HepG2 (cell line): ENCODE data around the gene RAB8A. TPM values are rescaled to one million over a fixed set of nuclear protein-coding genes. Genes with fewer than 3 reads are reported as not detected.

ENCODE experiments used
- ATAC-seq: fragments of 200-7000 bp; cut with Tn5 transposase; 3 replicates; pipeline ENCODE4 v1.9.1; 2020; ENCODE audit warnings: mild to moderate bottlenecking, moderate library complexity
- BruUV-seq: library from RNA; stranded (reverse); fragments of 400-500 nt; replicated peaks from 2 replicates; lab custom pipeline; 2021; lab: Mats Ljungman, UMichigan
- CTCF ChIA-PET: fragments of 300-600 bp; formaldehyde crosslinking; extraction: SDS; loops from one replicate; lab custom pipeline; 2021; ENCODE audit warnings: low total read pairs, inconsistent platforms, low intra/inter-chr PET ratio; lab: Yijun Ruan, JAX
- POLR2A ChIA-PET: fragments of 350-600 bp; sonication (Branson Sonifier 250); formaldehyde crosslinking; loops from one replicate; lab custom pipeline; 2020; ENCODE audit warnings: antibody characterized with exemption, inconsistent platforms; lab: Yijun Ruan, JAX
- DNase-seq: peaks from one replicate; pipeline ENCODE4 v3.0.0-alpha.2; 2015; ENCODE audit warnings: low spot score
- FAIRE-seq: peaks from 3 replicates; lab custom pipeline; 2011; peaks lifted over from hg19 to GRCh38; lab: Jason Lieb, UNC
- H2AFZ ChIP-seq: one replicate; pipeline ENCODE4 v1.6.1; 2011; ENCODE audit warnings: low read length, inconsistent platforms
- H3K27ac ChIP-seq: fragments of 300-600 bp; 3 replicates; pipeline ENCODE4 v1.8.0; 2011; ENCODE audit warnings: mixed run types, mild to moderate bottlenecking, mixed read lengths, low read length, inconsistent platforms; ENCODE audit not compliant: insufficient read depth; ENCODE audit errors: extremely low read length
- H3K27me3 ChIP-seq, 2 experiments: fragments of 200-600 bp in 1 of 2; 2 replicates in 1 of 2; 3 replicates in 1 of 2; pipeline versions ENCODE4 v1.6.0 to v1.8.0; 2011; ENCODE audit warnings: low read length in 2 of 2, mild to moderate bottlenecking in 2 of 2, moderate library complexity in 2 of 2, inconsistent platforms in 1 of 2; ENCODE audit not compliant: insufficient read depth in 2 of 2, control insufficient read depth in 1 of 2
- H3K36me3 ChIP-seq, 2 experiments: fragments of 200-600 bp in 1 of 2; replicated peaks in 1 of 2; 2 replicates in 1 of 2; 3 replicates in 1 of 2; pipeline versions ENCODE4 v1.5.1 to v1.8.0; 2011; ENCODE audit warnings: low read length in 2 of 2, inconsistent platforms in 1 of 2; ENCODE audit not compliant: insufficient read depth in 2 of 2, control insufficient read depth in 1 of 2
- H3K4me1 ChIP-seq: 2 replicates; pipeline ENCODE4 v1.5.1; 2012; ENCODE audit warnings: low read length, inconsistent platforms; ENCODE audit not compliant: insufficient read depth
- H3K4me2 ChIP-seq: 2 replicates; pipeline ENCODE4 v1.6.0; 2011; ENCODE audit warnings: low read depth, low read length, inconsistent platforms
- H3K4me3 ChIP-seq, 3 experiments: fragments of 200-600 bp in 1 of 3; sonication (generic), shearing (Covaris generic) in 1 of 3; replicated peaks in 1 of 3; 2 replicates each; pipeline ENCODE4 v1.5.1; 2011 to 2016; ENCODE audit warnings: low read length in 3 of 3, inconsistent platforms in 2 of 3, low read depth in 2 of 3, mild to moderate bottlenecking in 2 of 3, control low read depth in 1 of 3, mixed read lengths in 1 of 3; ENCODE audit not compliant: insufficient read depth in 1 of 3
- H3K79me2 ChIP-seq: one replicate; pipeline ENCODE4 v1.6.1; 2011; ENCODE audit warnings: low read length, inconsistent platforms; ENCODE audit not compliant: insufficient read depth
- H3K9ac ChIP-seq: 2 replicates; pipeline ENCODE4 v1.6.0; 2011; ENCODE audit warnings: mild to moderate bottlenecking, low read depth, low read length, inconsistent platforms; ENCODE audit not compliant: insufficient read depth
- H3K9me3 ChIP-seq: 2 replicates; pipeline ENCODE4 v1.5.1; 2012; ENCODE audit warnings: mild to moderate bottlenecking, low read length
- H4K20me1 ChIP-seq: 2 replicates; pipeline ENCODE4 v1.6.0; 2011; ENCODE audit warnings: inconsistent platforms, mild to moderate bottlenecking, low read length, moderate library complexity; ENCODE audit not compliant: insufficient read depth
- BHLHE40 ChIP-seq: IDR thresholded peaks from 2 replicates; pipeline ENCODE4 v1.6.1; 2011; ENCODE audit warnings: low read length, improper control_type of control experiment
- DR1 ChIP-seq: sonication (generic); formaldehyde crosslinking; IDR thresholded peaks from 2 replicates; pipeline ENCODE4 v1.8.0; 2021; ENCODE audit warnings: mild to moderate bottlenecking, missing genetic modification reagents, inconsistent platforms
- HNRNPK ChIP-seq: fragments of 200-400 bp; formaldehyde crosslinking; IDR thresholded peaks from 2 replicates; pipeline ENCODE4 v1.6.1; 2018; ENCODE audit warnings: low read length, low read depth, moderate library complexity, mild to moderate bottlenecking; ENCODE audit not compliant: poor library complexity, severe bottlenecking
- KLF12 ChIP-seq: sonication (generic); formaldehyde crosslinking; IDR thresholded peaks from 2 replicates; pipeline ENCODE4 v1.4.0; 2020; ENCODE audit warnings: missing genetic modification reagents, borderline replicate concordance
- MEIS1 ChIP-seq: sonication (generic); formaldehyde crosslinking; IDR thresholded peaks from 2 replicates; pipeline ENCODE4 v1.9.0; 2021; ENCODE audit warnings: mild to moderate bottlenecking, missing genetic modification reagents, moderate library complexity, borderline replicate concordance
- PHF20 ChIP-seq: sonication (generic); formaldehyde crosslinking; IDR thresholded peaks from 2 replicates; pipeline ENCODE4 v1.5.0; 2020; ENCODE audit warnings: mild to moderate bottlenecking, missing genetic modification reagents
- POLR2AphosphoS5 ChIP-seq: IDR thresholded peaks from 2 replicates; pipeline ENCODE4 v1.6.1; 2012; ENCODE audit warnings: low read depth, low read length
- RORA ChIP-seq: sonication (generic); formaldehyde crosslinking; IDR thresholded peaks from 2 replicates; pipeline ENCODE4 v1.5.0; 2020; ENCODE audit warnings: mild to moderate bottlenecking, missing genetic modification reagents, moderate library complexity
- SNAI1 ChIP-seq: sonication (generic); formaldehyde crosslinking; IDR thresholded peaks from 2 replicates; pipeline ENCODE4 v1.5.0; 2020; ENCODE audit warnings: mild to moderate bottlenecking, missing genetic modification reagents, borderline replicate concordance
- YEATS2 ChIP-seq: sonication (generic); formaldehyde crosslinking; IDR thresholded peaks from 2 replicates; pipeline ENCODE4 v1.4.0; 2020; ENCODE audit warnings: missing genetic modification reagents, borderline replicate concordance
- ZNF510 ChIP-seq: sonication (generic); formaldehyde crosslinking; IDR thresholded peaks from 2 replicates; pipeline ENCODE4 v1.4.0; 2020; ENCODE audit warnings: low read depth, mild to moderate bottlenecking, missing genetic modification reagents
- ZNF569 ChIP-seq: sonication (generic); formaldehyde crosslinking; IDR thresholded peaks from 2 replicates; pipeline ENCODE4 v1.5.0; 2020; ENCODE audit warnings: mild to moderate bottlenecking, missing genetic modification reagents, moderate library complexity, borderline replicate concordance
- ZNF781 ChIP-seq: sonication (generic); formaldehyde crosslinking; IDR thresholded peaks from 2 replicates; pipeline ENCODE4 v1.5.1; 2020; ENCODE audit warnings: borderline replicate concordance, mild to moderate bottlenecking, missing genetic modification reagents; ENCODE audit errors: not compliant biosample characterization
- WGBS: methylation state at CpG from one replicate; pipeline ENCODE4 v1.1.6; 2017; ENCODE audit warnings: low lambda C conversion rate; 5-methylcytosine and 5-hydroxymethylcytosine counted together
- in situ Hi-C: cut with HindIII; loops from 2 replicates; pipeline ENCODE4 v1.10.0; 2017; ENCODE audit warnings: low pct_unique_long_range_greater_than_20kb; ENCODE audit not compliant: extremely low pct_ligation_motif_present
- intact Hi-C: fragments of 100-400 bp; cut with micrococcal nuclease; formaldehyde crosslinking; loops from one replicate; pipeline ENCODE4 v1.10.0; 2022; ENCODE audit not compliant: unreplicated experiment
- polyA plus RNA-seq, 8 experiments: library from polyadenylated mRNA; depleted of rRNA in 3 of 8; stranded (reverse) in 7 of 8; unstranded in 1 of 8; fragments of >200 nt; fragmentation: Illumina TruSeq in 4 of 8; extraction: Trizol in 4 of 8; gene quantifications; 2 replicates each; pipeline versions ENCODE4 v1.2.1 to v1.2.3, GENCODE V29; 2011 to 2016; ENCODE audit warnings: low read depth in 4 of 8, missing spikeins in 1 of 8, mixed read lengths in 1 of 8; ENCODE audit not compliant: insufficient read depth in 1 of 8
- total RNA-seq, 5 experiments: library from RNA; depleted of rRNA; stranded (reverse); fragments of >200 nt; fragmentation: Illumina TruSeq; extraction: Trizol; gene quantifications; 2 replicates each; pipeline ENCODE4 v1.2.3, GENCODE V29; 2016; ENCODE audit warnings: low read depth in 1 of 5
- TF ChIP-seq, protein P1 (sequence below): sonication (generic); formaldehyde crosslinking; IDR thresholded peaks from 2 replicates; pipeline ENCODE4 v1.8.0; 2022; ENCODE audit warnings: missing genetic modification reagents, mild to moderate bottlenecking, borderline replicate concordance
- TF ChIP-seq, protein P2 (sequence below): sonication (generic); formaldehyde crosslinking; IDR thresholded peaks from 2 replicates; pipeline ENCODE4 v1.5.0; 2020; ENCODE audit warnings: missing genetic modification reagents, mild to moderate bottlenecking, borderline replicate concordance
- TF ChIP-seq, protein P3 (sequence below): sonication (generic); formaldehyde crosslinking; IDR thresholded peaks from 2 replicates; pipeline ENCODE4 v1.4.0; 2020; ENCODE audit warnings: missing genetic modification reagents, mild to moderate bottlenecking, borderline replicate concordance

RAB8A gene
- total and polyA plus RNA-seq, 2 of the 13 experiments (the other 11 are each of a cell fraction or from before 2014, with no cell fraction given) = 36.7 to 45.0 TPM

DNA sequence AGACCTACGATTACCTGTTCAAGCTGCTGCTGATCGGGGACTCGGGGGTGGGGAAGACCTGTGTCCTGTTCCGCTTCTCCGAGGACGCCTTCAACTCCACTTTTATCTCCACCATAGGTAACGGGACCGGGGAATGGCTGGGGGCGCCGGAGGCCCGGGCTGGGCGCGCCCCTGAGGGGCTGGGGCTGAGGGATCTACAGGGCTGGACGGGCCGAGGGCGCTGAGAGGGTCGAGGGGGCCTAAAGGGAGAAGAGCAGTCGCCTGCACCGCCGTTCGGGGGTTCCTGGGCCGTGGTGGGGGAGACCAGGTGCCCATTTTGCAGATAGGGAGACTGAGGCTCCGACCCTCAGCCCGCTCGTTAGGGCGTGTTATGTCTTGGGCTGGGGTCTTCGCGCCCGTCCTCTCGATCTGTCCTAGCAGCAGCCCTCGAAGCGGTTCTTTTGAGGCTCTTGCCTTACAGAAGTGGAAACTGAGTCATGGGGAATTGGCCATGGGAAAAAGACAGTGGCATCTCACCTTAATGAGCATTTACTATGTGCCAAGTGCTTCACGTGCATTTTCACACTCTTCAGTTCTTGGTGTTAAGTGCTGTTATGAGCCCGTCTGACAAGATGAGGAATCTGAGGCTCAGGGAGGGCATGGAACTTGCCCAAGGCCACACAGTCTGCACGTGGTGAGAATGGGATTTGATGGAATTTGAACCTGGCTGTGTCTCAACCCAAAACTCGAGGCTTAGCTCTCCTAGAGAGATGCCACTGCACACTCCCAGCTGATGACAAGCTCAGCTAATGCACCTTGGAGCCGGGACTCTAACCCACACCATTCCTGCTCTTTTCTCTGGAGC lies 442 bp downstream of the RAB8A start (continued):
- TF ChIP-seq ZNF781 (CRISPR knock-in tag) = no peak
- TF ChIP-seq POLR2AphosphoS5 = peak; percentile 82; the same call in 1 of the 2 replicates
- TF ChIP-seq, protein P1, sequence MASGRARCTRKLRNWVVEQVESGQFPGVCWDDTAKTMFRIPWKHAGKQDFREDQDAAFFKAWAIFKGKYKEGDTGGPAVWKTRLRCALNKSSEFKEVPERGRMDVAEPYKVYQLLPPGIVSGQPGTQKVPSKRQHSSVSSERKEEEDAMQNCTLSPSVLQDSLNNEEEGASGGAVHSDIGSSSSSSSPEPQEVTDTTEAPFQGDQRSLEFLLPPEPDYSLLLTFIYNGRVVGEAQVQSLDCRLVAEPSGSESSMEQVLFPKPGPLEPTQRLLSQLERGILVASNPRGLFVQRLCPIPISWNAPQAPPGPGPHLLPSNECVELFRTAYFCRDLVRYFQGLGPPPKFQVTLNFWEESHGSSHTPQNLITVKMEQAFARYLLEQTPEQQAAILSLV (CRISPR knock-in tag) = 0 out of 2 replicates have a peak, but pooled peaks have one; percentile 4
- TF ChIP-seq PHF20 (CRISPR knock-in tag) = peak; percentile 8; the same call in 1 of the 2 replicates
- no peak for TF ChIP-seq MEIS1 (CRISPR knock-in tag)
- TF ChIP-seq BHLHE40 = peak; percentile 23; the same call in 1 of the 2 replicates
- TF ChIP-seq YEATS2 (CRISPR knock-in tag) = no peak
- TF ChIP-seq, protein P2, sequence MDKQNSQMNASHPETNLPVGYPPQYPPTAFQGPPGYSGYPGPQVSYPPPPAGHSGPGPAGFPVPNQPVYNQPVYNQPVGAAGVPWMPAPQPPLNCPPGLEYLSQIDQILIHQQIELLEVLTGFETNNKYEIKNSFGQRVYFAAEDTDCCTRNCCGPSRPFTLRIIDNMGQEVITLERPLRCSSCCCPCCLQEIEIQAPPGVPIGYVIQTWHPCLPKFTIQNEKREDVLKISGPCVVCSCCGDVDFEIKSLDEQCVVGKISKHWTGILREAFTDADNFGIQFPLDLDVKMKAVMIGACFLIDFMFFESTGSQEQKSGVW = no peak
- TF ChIP-seq ZNF569 (CRISPR knock-in tag) = no peak

DNA sequence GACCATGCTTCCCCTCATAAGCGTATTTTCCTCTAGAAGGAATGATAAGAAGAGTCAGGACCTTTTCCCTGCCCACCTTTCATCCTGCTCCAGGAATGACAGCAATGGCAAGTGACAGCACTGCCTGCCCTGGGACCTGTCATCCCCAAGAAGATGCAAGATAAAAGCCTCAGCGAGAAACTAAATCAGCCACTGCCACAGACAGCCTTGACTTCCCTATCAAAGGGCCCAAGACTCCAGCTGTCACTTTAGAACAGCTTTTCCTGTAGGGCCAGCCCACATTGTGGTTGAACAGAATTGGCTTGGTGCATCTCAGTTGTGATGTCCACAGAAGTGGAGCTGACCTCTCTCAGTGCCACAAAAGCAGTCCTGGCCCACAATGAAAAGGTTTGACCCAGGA lies 1.1 kb downstream of the RAB8A start:
- ChIA-PET CTCF (no interaction called here), POLR2A (interaction anchor here (0.8 kb wide), 1 partner anchor 42 kb away, joined by 5 read pairs; no protein-coding TSS in a partner anchor)
- peaks cover 40% of the 10 kb centered on the region for H3K79me2 ChIP-seq
- peak overlapping the region; percentile 77 for H3K27ac ChIP-seq
- peak overlapping the region; percentile 93; the same call in 1 of the 2 replicates for H3K9ac ChIP-seq
- H3K36me3 ChIP-seq = peaks cover under 1 to 5% of the 10 kb centered on the region in 2 experiments; a peak in 4 of 5 replicates
- no peaks in the 10 kb centered on the region; a peak in 1 of 5 replicates for H3K27me3 ChIP-seq
- intact Hi-C loops (no loop called here), in situ Hi-C loops (no loop called here)
- BruUV-seq = no TSS peak
- H3K4me2 ChIP-seq = peak overlapping the region; percentile 96
- ATAC-seq = no peak
- peak overlapping the region; percentile 94 to 95 (median 95); a peak in 5 of 6 replicates for H3K4me3 ChIP-seq
- no peak for DNase-seq
- H2AFZ ChIP-seq = no peak overlapping the region
- WGBS = 77% methylated on average over 2 of the region's 2 CpGs
- no peaks in the 10 kb centered on the region for H3K9me3 ChIP-seq
- FAIRE-seq = no peak
- H4K20me1 ChIP-seq = peaks cover 5% of the 10 kb centered on the region; the same call in 1 of the 2 replicates
- peaks cover 47% of the 10 kb centered on the region for H3K4me1 ChIP-seq
- TF ChIP-seq, protein P3, sequence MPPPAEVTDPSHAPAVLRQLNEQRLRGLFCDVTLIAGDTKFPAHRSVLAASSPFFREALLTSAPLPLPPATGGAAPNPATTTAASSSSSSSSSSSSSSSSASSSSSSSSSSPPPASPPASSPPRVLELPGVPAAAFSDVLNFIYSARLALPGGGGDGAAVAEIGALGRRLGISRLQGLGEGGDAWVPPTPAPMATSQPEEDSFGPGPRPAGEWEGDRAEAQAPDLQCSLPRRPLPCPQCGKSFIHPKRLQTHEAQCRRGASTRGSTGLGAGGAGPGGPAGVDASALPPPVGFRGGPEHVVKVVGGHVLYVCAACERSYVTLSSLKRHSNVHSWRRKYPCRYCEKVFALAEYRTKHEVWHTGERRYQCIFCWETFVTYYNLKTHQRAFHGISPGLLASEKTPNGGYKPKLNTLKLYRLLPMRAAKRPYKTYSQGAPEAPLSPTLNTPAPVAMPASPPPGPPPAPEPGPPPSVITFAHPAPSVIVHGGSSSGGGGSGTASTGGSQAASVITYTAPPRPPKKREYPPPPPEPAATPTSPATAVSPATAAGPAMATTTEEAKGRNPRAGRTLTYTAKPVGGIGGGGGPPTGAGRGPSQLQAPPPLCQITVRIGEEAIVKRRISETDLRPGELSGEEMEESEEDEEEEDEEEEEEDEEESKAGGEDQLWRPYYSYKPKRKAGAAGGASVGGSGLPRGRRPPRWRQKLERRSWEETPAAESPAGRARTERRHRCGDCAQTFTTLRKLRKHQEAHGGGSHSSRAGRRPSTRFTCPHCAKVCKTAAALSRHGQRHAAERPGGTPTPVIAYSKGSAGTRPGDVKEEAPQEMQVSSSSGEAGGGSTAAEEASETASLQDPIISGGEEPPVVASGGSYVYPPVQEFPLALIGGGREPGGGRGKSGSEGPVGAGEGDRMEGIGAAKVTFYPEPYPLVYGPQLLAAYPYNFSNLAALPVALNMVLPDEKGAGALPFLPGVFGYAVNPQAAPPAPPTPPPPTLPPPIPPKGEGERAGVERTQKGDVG (CRISPR knock-in tag) = no peak
- TF ChIP-seq HNRNPK = no peak
- TF ChIP-seq DR1 (CRISPR knock-in tag) = no peak
- no peak for TF ChIP-seq SNAI1 (CRISPR knock-in tag)
- no peak for TF ChIP-seq KLF12 (CRISPR knock-in tag)
- no peak for TF ChIP-seq RORA (CRISPR knock-in tag)
- TF ChIP-seq ZNF510 (CRISPR knock-in tag) = no peak
